GM12892 (cell line): ENCODE data around the gene RAD23B.

Experiments used
- POLR2A ChIP-seq: IDR thresholded peaks from 2 replicates; pipeline ENCODE4 v1.6.1; 2011; ENCODE audit warnings: low read depth, low read length, control low read depth
- POLR2AphosphoS5 ChIP-seq: IDR thresholded peaks from 2 replicates; pipeline ENCODE4 v1.6.1; 2011; ENCODE audit warnings: low read depth, low read length, control low read depth
- TAF1 ChIP-seq: IDR thresholded peaks from 2 replicates; pipeline ENCODE4 v1.6.1; 2011; ENCODE audit warnings: low read depth, mild to moderate bottlenecking, control low read depth, low read length, borderline replicate concordance

DNA sequence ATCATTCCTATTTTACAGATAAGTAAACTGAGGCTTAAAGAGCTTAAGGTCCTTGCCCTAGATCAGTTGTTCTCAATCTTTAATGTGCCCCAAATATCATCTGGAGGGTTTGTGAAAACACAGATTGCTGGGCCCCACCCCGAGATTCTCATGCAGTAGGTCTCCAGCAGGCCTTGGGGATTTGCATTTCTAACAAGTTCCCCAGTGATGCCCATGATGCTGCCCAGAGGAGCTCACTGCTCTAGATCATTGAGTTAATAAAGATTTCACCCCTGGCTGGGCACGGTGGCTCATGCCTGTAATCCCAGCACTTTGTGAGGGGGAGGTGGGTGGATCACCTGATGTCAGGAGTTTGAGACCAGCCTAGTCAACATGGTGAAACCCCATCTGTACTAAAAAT lies 42.8 kb upstream of the RAD23B start:
- no peak for TF ChIP-seq POLR2A
- TF ChIP-seq TAF1 = no peak
- no peak for TF ChIP-seq POLR2AphosphoS5
